Mesenteric fat pad (tissue), 1 donor: ENCODE data around the gene NASP. TPM values are rescaled to one million over a fixed set of nuclear protein-coding genes. Genes with fewer than 3 reads are reported as not detected.

Source experiments
- DNase-seq: peaks from one replicate; pipeline ENCODE4 v3.0.0-alpha.2; 2020; ENCODE audit warnings: low spot score
- total RNA-seq: library from RNA; stranded (reverse); fragmentation: NEBNext Ultra II Directional; extraction: Animal tissue kit (Norgen Biotek cat#: 25700); gene quantifications from one replicate; pipeline ENCODE4 v1.2.1, GENCODE V29; 2021
- donor health status: DM: yes; HTN: yes; CAD: no.

NASP gene
- total RNA-seq, 1 donor from 2014 or later: 57.6 TPM

- DNase-seq: no peak
Observed at GRCh38 chr1:45619149-45619921, 35.5 kb downstream of the NASP start.

DNA sequence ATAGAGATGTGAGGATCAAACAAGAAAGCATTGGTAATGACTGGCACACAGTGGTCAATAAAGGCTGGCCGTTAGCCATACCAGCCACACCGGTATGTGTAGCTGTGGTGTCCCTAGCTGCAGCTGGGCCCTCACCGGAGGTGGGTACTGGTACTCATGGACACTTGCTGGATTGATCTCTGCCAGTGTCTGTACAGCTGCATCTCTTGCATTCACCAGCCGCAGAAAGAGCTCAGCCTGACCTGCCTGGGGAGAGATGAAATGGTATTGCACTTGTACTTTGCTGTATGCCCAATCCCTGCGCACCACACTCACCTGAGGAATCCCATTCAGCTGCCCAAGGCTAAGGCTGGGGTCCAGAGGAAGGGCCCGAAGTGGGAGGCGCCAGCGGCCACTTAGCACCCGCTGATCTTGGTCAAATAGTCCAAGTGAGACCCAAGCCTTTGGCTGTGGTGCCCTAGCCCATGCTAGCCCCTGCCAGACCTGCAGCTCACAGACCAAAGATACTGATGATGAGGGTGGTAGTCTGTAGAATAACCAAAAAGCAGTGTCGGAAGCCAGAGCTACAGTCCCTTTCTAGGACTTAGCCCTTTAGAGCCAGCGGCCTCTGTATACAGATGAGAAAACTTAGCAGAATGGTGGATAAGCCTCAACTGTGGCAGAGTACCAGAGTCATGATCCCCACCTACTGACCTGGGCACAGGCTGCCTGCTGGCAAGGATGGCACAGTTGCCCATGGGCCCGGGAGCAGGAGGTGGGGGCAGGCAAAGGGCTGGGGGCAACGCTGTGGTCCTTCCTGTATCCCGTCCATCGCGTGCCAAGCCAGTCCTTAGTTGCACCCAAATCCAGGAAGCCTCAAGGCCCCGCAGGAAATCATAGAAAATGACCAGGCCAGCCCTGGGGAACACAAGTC lies 37.0 kb downstream of the NASP start:
- DNase-seq: no peak

GRCh38 chr1:45621501-45621836 lies 37.6 kb downstream of the NASP start:
- no peak for DNase-seq

GRCh38 chr1:45621895-45622523 lies 38.2 kb downstream of the NASP start:
- DNase-seq: no peak

GRCh38 chr1:45622524-45623394 lies 38.9 kb downstream of the NASP start:
- DNase-seq: no peak

DNA sequence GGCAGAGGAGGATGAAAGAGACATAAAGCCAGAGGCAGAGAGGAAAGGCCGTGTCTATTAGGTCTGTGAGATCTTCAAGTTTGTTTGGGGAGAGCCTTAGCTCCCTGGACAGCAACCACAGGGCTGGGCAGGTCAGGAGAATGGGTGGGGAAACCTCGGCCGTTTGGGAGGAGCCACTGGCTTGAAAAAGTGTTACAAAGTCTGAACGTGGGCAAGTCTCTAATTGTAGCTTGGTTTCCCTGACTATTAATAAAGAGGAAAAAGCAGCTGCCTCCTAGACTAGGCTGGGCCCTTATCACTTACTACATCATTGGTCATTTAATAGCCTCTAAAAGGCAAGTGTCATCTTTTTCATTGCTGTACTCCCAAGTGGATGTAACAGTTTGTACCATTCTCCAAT lies 40.1 kb downstream of the NASP start, which contains the start of gene CCDC17:
Gene CCDC17, minus strand, starts transcription at position 83 of the 400 bp plus-strand sequence. CDS start 145 bp downstream, outside the sequence.
- no peak for DNase-seq

DNA sequence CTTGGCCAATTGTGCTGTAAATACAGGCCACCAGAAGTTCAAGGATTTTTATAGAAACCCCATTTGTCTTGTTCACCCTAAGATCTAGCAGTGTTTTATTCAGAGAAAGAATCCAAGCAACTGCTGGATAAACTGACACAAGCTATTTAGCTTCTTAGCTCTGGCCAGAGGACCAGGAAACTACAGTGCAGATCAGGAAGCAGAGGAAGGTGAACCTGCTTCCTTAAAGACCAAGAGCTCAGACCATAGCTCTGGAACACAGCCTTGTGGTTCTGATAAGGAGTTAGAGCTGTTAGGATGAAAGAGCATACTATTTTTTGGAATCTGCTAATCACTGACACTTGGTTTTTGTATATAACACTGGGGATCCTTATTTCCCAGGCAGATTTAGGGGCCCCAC lies 45.2 kb downstream of the NASP start:
- DNase-seq: no peak

DNA sequence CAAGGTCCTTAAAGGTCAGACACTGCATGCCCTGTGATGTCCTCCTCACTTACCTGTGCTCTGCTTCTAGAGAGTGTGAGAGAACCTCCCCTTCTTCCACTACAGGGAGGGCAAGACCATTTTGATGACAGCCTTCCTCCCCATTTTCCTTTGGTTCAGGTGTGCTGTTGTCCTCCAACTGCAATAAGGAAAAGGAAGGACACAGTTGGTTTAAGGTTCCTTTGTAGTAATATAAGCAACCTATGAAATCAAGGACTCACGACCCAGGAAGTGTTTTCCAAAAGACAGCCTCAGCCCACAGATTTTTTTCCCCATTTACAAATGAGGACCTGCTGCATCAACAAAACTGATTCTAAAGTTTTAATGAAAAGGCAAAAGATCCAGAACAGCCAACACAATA lies 46.6 kb downstream of the NASP start:
- DNase-seq: no peak

DNA sequence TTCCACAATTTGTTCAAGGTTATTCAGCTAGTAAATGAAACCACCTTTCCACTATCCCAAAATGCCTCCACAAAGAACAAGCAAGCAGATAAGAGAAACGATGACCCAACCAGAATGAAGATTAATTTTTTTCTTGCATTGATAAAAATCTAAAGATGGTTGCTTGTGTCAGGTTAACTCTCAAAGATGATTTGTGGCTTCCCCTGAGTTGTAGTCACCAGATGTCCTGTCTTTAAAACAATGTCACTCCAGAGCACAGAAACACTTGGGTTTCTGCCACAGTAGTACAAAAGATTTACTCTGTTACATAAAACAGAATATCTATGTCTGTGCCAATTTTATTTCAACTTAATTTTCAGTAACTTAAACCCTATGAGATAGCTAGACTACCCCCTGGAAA lies 51.4 kb downstream of the NASP start:
- no peak for DNase-seq

- no peak for DNase-seq
Observed at GRCh38 chr1:45640293-45640692, 56.5 kb downstream of the NASP start.

GRCh38 chr1:45643321-45643720 lies 59.5 kb downstream of the NASP start:
- no peak for DNase-seq

DNA sequence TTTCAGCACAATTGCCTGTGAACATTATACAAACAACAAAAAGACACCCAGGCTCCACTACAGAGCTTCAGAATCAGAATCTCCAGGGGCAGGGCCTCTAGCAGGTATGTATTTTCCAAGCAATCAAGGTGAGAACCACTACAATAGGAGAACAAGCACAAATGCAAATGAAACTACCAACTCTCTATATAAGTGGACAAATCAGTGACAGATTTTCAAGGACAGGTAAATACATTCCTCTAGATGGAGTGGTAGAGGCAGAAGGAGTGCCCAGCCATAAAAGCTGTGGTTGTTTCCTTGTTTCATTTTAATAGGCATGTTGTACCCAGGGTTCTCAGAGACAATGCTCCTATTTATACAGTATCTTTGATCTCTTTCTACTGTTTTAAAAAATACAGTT lies 60.1 kb downstream of the NASP start:
- DNase-seq: no peak

- no peak for DNase-seq
Observed at GRCh38 chr1:45644661-45645060, 60.8 kb downstream of the NASP start.

DNA sequence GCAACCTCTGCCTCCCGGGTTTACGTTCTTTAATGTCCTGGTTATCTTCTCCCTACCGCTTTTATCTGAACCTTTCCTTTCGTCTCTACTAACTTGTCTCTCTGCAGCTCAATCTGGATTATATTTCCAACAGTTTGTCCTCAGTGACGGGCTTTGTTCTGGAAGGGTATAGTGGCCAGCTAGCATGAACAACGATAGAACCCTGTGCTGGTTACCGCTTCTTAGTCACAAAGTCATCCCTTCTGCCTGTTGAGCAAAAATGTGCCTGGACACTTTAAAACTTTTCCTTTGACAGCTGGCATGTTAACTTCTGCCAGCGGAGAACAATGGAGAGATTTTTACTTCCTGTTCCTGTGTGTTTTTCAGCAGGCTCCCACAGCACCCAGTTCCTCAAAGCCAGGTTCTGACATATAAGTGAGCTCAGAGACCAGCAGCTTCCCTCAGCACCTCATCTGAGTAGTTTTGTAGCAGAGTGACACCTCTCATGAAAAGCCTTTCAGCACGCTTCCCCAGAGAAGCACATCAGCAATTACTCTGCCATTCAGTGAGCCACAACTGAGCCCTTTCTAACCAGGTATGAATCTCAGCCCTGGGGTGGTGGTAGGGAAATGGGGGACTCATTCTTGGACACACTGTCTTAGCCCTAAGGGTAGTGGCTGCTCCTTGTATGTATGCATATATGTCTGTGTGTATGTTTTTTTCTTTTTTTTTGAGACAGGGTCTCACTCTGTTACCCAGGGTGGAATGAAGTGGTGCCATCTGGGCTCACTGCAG lies 63.6 kb downstream of the NASP start:
- DNase-seq: no peak

DNA sequence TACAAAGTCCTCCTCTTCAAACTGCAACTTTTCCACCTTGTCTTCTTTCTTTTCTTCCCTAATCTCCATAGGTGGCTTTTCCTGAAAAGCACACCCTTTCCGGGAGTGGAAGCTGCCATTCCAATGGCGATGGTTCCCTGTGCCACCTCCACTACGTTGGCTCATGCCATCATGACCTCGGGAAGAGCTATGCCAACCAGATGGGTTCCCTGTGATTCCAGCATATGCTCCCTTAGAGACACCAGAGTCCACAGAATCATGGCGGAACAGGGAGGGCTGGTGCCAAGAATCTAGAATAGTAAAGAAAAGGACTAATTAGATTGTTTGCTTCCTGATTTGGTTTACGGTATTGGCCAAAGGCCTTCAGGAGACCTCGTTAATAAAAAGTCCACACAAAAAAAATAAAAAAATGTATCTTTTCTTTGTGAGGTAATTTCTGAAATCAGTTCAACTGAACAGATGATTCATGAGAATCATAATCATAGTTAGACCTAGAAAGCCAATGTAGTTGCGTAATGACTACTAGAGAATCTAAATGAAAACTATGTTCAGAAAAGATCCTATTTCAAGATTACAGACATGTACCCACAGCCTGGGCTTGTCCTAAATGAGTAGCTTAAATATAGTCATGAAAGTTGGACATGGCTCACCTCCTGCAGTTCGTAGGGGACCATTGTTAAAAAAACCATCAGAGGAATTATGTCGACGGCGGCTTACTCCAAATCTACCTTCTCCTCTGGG lies 70.9 kb downstream of the NASP start:
- no peak for DNase-seq

GRCh38 chr1:45656573-45657226 lies 72.9 kb downstream of the NASP start:
- DNase-seq: no peak

DNA sequence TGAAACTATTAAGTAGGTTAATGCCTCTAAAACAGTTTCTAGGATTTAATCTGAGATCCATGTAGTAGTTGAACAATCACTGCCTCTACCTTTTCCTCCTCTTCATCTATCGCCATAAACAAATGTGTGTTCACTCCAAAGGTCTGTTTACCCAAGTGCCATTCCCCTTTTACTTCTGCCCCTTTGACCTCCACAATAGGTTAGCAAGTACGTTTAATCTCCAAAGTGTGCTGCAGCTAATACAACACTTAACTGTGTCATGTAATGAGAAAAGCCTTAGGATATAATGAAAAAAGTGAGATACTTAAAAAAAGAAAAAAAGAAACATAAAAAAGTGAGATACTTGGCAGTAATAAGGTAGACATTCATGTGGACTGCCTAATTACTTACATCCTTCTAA lies 74.3 kb downstream of the NASP start:
- no peak for DNase-seq

GRCh38 chr1:45659222-45659621 lies 75.4 kb downstream of the NASP start:
- no peak for DNase-seq

- no peak for DNase-seq
Observed at GRCh38 chr1:45660336-45660735, 76.5 kb downstream of the NASP start.
